H1 (cell line): ENCODE data around the gene ITGB2. TPM values are rescaled to one million over a fixed set of nuclear protein-coding genes. Genes with fewer than 3 reads are reported as not detected.

Experiments used
- CTCF ChIA-PET: fragments of 300-600 bp; sonication (Branson Sonifier 250); formaldehyde crosslinking; loops from one replicate; lab custom pipeline; 2021; ENCODE audit not compliant: partially characterized antibody; lab: Charles Lee
- POLR2A ChIA-PET: fragments of 300-600 bp; sonication (Branson Sonifier 250); formaldehyde crosslinking; loops from one replicate; lab custom pipeline; 2021; ENCODE audit warnings: inconsistent platforms; ENCODE audit not compliant: partially characterized antibody; lab: Charles Lee
- DNase-seq, 2 experiments: peaks; one replicate each; pipeline versions ENCODE4 v3.0.0 to v3.0.0-alpha.2; 2010 to 2022; ENCODE audit warnings: low spot score in 2 of 2, low read depth in 1 of 2, mixed read lengths in 1 of 2
- FAIRE-seq: peaks from 2 replicates; lab custom pipeline; 2011; peaks lifted over from hg19 to GRCh38; lab: Jason Lieb, UNC
- H2AFZ ChIP-seq: 2 replicates; pipeline ENCODE4 v1.8.1; 2012; ENCODE audit warnings: low read length, inconsistent platforms
- H2AK5ac ChIP-seq: 2 replicates; pipeline ENCODE4 v1.6.1; 2013; ENCODE audit warnings: low read depth, low read length
- H2BK120ac ChIP-seq: replicated peaks from 2 replicates; pipeline ENCODE3; 2013; ENCODE audit warnings: low read depth, low read length, inconsistent platforms
- H2BK12ac ChIP-seq: 2 replicates; pipeline ENCODE4 v1.6.1; 2013; ENCODE audit warnings: low read depth, low read length
- H2BK15ac ChIP-seq: 2 replicates; pipeline ENCODE4 v1.6.1; 2013; ENCODE audit warnings: low read length
- H2BK20ac ChIP-seq: 2 replicates; pipeline ENCODE4 v1.6.1; 2013; ENCODE audit warnings: low read length
- H2BK5ac ChIP-seq: 2 replicates; pipeline ENCODE4 v1.6.1; 2013; ENCODE audit warnings: low read depth, low read length
- H3K14ac ChIP-seq: 2 replicates; pipeline ENCODE4 v1.6.1; 2013; ENCODE audit warnings: inconsistent platforms; ENCODE audit not compliant: insufficient read length
- H3K18ac ChIP-seq: 2 replicates; pipeline ENCODE4 v1.6.1; 2013; ENCODE audit warnings: low read length; ENCODE audit errors: extremely low read depth
- H3K23ac ChIP-seq: 2 replicates; pipeline ENCODE4 v1.6.1; 2013; ENCODE audit warnings: inconsistent platforms; ENCODE audit not compliant: insufficient read length
- H3K23me2 ChIP-seq: 2 replicates; pipeline ENCODE4 v1.6.1; 2013; ENCODE audit warnings: low read depth, low read length
- H3K27ac ChIP-seq: 2 replicates; pipeline ENCODE4 v1.6.1; 2011; ENCODE audit warnings: low read depth, low read length, inconsistent platforms
- H3K27me3 ChIP-seq, 4 experiments: replicated peaks in 1 of 4; 1 replicate in 1 of 4; 2 replicates in 3 of 4; pipeline versions ENCODE4 v1.6.1 to v1.8.1; 2011 to 2013; ENCODE audit warnings: low read length in 3 of 4, mild to moderate bottlenecking in 3 of 4, inconsistent platforms in 2 of 4, mixed read lengths in 2 of 4, moderate library complexity in 1 of 4; ENCODE audit not compliant: control insufficient read depth in 3 of 4, insufficient read depth in 3 of 4; ENCODE audit errors: extremely low read depth in 1 of 4
- H3K36me3 ChIP-seq, 4 experiments: 2 replicates each; pipeline versions ENCODE4 v1.6.1 to v1.8.1; 2011 to 2013; ENCODE audit warnings: mild to moderate bottlenecking in 4 of 4, low read length in 3 of 4, moderate library complexity in 2 of 4, control low read depth in 1 of 4, inconsistent platforms in 1 of 4; ENCODE audit not compliant: insufficient read depth in 4 of 4, control insufficient read depth in 2 of 4
- H3K4ac ChIP-seq: replicated peaks from 2 replicates; pipeline ENCODE3; 2013; ENCODE audit warnings: low read length, low read depth, mixed read lengths, inconsistent platforms; ENCODE audit not compliant: insufficient read length
- H3K4me1 ChIP-seq, 4 experiments: replicated peaks in 1 of 4; 1 replicate in 1 of 4; 2 replicates in 3 of 4; pipeline versions ENCODE4 v1.6.1 to v1.8.1; 2011 to 2013; ENCODE audit warnings: low read length in 3 of 4, inconsistent platforms in 2 of 4, mixed read lengths in 1 of 4; ENCODE audit not compliant: insufficient read depth in 4 of 4, control insufficient read depth in 3 of 4
- H3K4me2 ChIP-seq, 2 experiments: 2 replicates each; pipeline versions ENCODE4 v1.6.1 to v1.8.1; 2011 to 2013; ENCODE audit warnings: low read depth in 2 of 2, low read length in 2 of 2, control low read depth in 1 of 2, inconsistent platforms in 1 of 2, mild to moderate bottlenecking in 1 of 2; ENCODE audit not compliant: insufficient read depth in 1 of 2
- H3K4me3 ChIP-seq, 4 experiments: fragments of 200-600, 300-600 bp in 1 of 4; sonication (generic), shearing (Covaris generic), sonication (Bioruptor Twin) in 1 of 4; 2 replicates each; pipeline versions ENCODE4 v1.5.1 to v1.8.1; 2011 to 2016; ENCODE audit warnings: low read length in 4 of 4, low read depth in 3 of 4, control low read depth in 2 of 4, inconsistent platforms in 2 of 4, mild to moderate bottlenecking in 2 of 4, mixed read lengths in 1 of 4, moderate library complexity in 1 of 4; ENCODE audit not compliant: insufficient read depth in 2 of 4; ENCODE audit errors: extremely low read depth in 1 of 4
- H3K56ac ChIP-seq: replicated peaks from 2 replicates; pipeline ENCODE3; 2013; ENCODE audit warnings: low read depth, mild to moderate bottlenecking, mixed read lengths, low read length, inconsistent platforms; ENCODE audit not compliant: insufficient read length
- H3K79me1 ChIP-seq: 2 replicates; pipeline ENCODE4 v1.6.1; 2013; ENCODE audit warnings: low read depth, low read length, control low read depth
- H3K79me2 ChIP-seq, 2 experiments: 2 replicates each; pipeline versions ENCODE4 v1.6.1 to v1.8.1; 2012 to 2013; ENCODE audit warnings: low read length in 2 of 2, mild to moderate bottlenecking in 2 of 2, inconsistent platforms in 1 of 2; ENCODE audit not compliant: insufficient read depth in 2 of 2, control insufficient read depth in 1 of 2
- H3K9ac ChIP-seq, 4 experiments: replicated peaks in 1 of 4; 1 replicate in 1 of 4; 2 replicates in 3 of 4; pipeline versions ENCODE4 v1.6.1 to v1.8.1; 2011 to 2013; ENCODE audit warnings: low read depth in 3 of 4, low read length in 3 of 4, control low read depth in 2 of 4, mild to moderate bottlenecking in 2 of 4, moderate library complexity in 2 of 4, inconsistent platforms in 1 of 4; ENCODE audit errors: extremely low read depth in 1 of 4
- H3K9me3 ChIP-seq, 2 experiments: 2 replicates each; pipeline versions ENCODE4 v1.6.1 to v1.8.1; 2012 to 2013; ENCODE audit warnings: mild to moderate bottlenecking in 2 of 2, moderate library complexity in 2 of 2, control low read depth in 1 of 2, inconsistent platforms in 1 of 2, low read depth in 1 of 2, low read length in 1 of 2, mixed read lengths in 1 of 2; ENCODE audit not compliant: insufficient read depth in 2 of 2
- H4K20me1 ChIP-seq, 2 experiments: replicated peaks in 1 of 2; 2 replicates each; pipeline versions ENCODE3 to v1.8.1; 2011 to 2013; ENCODE audit warnings: inconsistent platforms in 2 of 2, low read length in 2 of 2, mild to moderate bottlenecking in 1 of 2; ENCODE audit not compliant: insufficient read depth in 2 of 2, control insufficient read depth in 1 of 2
- H4K5ac ChIP-seq: 2 replicates; pipeline ENCODE4 v1.6.1; 2013; ENCODE audit warnings: low read length, low read depth, mixed read lengths, inconsistent platforms; ENCODE audit not compliant: insufficient read length
- H4K8ac ChIP-seq: 2 replicates; pipeline ENCODE4 v1.8.0; 2013; ENCODE audit warnings: mild to moderate bottlenecking, moderate library complexity, low read length, inconsistent platforms; ENCODE audit not compliant: insufficient read depth; ENCODE audit errors: extremely low read depth
- H4K91ac ChIP-seq: replicated peaks from 2 replicates; pipeline ENCODE3; 2013; ENCODE audit warnings: low read length, mixed read lengths, inconsistent platforms; ENCODE audit not compliant: insufficient read length
- EGR1 ChIP-seq: IDR thresholded peaks from 2 replicates; pipeline ENCODE4 v1.6.1; 2011; ENCODE audit warnings: low read depth, low read length, borderline replicate concordance
- HDAC2 ChIP-seq, 2 experiments: fragments of 300-600 bp in 1 of 2; sonication (generic) in 1 of 2; IDR thresholded peaks; 2 replicates each; pipeline ENCODE4 v1.6.1; 2011 to 2012; ENCODE audit warnings: low read depth in 2 of 2, low read length in 2 of 2, mild to moderate bottlenecking in 2 of 2, moderate library complexity in 2 of 2, borderline replicate concordance in 1 of 2, inconsistent platforms in 1 of 2
- WGBS, 2 experiments: shearing (Covaris generic) in 1 of 2; methylation state at CpG; one replicate each; pipeline versions ENCODE4 v1.1.6 to v1.1.7; 2013 to 2015; ENCODE audit warnings: low lambda C conversion rate in 2 of 2, mixed read lengths in 2 of 2, inconsistent platforms in 1 of 2, low coverage in 1 of 2, missing lambda C conversion rate in 1 of 2; ENCODE audit not compliant: insufficient replicate concordance in 2 of 2, insufficient coverage in 1 of 2, insufficient read length in 1 of 2; ENCODE audit errors: extremely low coverage in 1 of 2, missing lambda C conversion rate in 1 of 2; 5-methylcytosine and 5-hydroxymethylcytosine counted together
- polyA plus RNA-seq, 7 experiments: library from polyadenylated mRNA; depleted of rRNA in 3 of 7; stranded (reverse) in 5 of 7; unstranded in 2 of 7; fragments of >200 nt in 5 of 7; fragments of 200-250 nt in 2 of 7; gene quantifications; 1 replicate in 5 of 7; 2 replicates in 1 of 7; 4 replicates in 1 of 7; pipeline versions ENCODE4 v1.2.1 to v1.2.3, GENCODE V29; 2011 to 2013; ENCODE audit warnings: missing spikeins in 2 of 7, mixed read lengths in 2 of 7
- total RNA-seq: library from RNA; stranded (reverse); fragmentation: NEBNext Ultra II Directional; extraction: Animal tissue kit (Norgen Biotek cat#: 25700); gene quantifications from 2 replicates; pipeline ENCODE4 v1.2.1, GENCODE V29; 2021

The ITGB2 gene
- total and polyA plus RNA-seq, 2 of the 8 experiments (the other 6 are each of a cell fraction or from before 2014, with no cell fraction given) = 0.24 to 0.63 TPM

DNA sequence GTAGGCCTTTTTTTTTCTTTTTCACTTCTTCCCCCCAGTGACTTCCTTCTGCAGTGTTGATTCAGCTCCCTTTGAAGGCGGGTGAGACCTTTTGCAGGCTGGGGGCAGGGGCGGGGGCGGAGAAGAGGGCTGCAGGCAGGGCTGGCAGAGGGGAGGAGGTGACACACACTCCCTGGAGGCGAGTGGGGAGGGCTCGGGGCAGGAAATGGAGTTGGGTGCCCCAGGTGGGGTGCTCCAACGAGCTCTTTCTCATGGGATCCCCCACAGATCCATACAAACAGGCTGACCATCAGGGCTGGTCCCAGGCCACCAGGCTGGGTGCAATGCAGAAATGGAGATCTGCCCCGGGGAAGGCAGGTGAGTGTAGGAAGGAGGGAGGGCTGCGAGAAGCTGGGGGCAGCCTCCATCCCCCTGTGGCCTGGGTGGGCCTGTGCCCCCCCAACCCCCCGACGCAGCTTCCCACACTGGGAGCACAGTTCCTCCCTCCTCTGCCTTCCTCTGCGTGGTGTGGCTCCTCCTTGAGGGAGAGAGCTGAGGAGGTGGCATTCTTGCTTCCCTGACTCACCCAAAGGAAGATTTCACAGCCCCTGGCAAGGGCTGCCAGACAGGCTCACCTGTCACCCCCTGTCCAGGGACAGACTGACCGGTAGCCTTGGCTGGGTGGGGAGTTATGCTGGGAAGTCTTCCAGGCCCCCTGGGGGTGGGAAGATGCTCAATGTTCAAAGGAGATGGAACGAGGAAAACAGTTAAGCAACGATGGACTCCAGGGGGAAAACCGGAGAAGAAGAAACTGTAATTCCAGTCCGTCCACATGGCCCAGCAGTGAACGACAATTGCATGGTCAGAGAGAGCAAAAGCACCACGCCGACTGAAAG is 7.1 kb upstream of the ITGB2 start:
- peak overlapping the region; percentile 11 to 53; a peak in 3 of 4 replicates for H3K4me2 ChIP-seq
- POLR2A ChIA-PET = interaction anchor here (0.6 to 1.6 kb wide), 5 partner anchors 9 to 541 kb away, joined by 4 to 5 read pairs (median 4); no protein-coding TSS in a partner anchor

More for the DNA sequence above, 7.1 kb upstream of the ITGB2 start:
- WGBS, 2 experiments = 41% methylated on average over 15 of the region's 19 CpGs; no CpG with 5 or more reads in 1 of the 2 experiments
- no peak for FAIRE-seq
- no peak for TF ChIP-seq HDAC2 (IDR thresholded peaks at IDR 0.05; ENCODE audit: borderline replicate concordance in 1 of 2, low read depth in 2 of 2, low read length in 2 of 2)
- peak; percentile 26; the same call in 1 of the 2 replicates for TF ChIP-seq EGR1
- TF ChIP-seq, all 59 proteins: peak for 1
- H3K4ac ChIP-seq = no peak overlapping the region
- H3K27me3 ChIP-seq = peaks cover 23 to 73% (median 60%) of the 10 kb centered on the region in 4 experiments
- H2BK5ac ChIP-seq = peak overlapping the region; percentile 52; the same call in 1 of the 2 replicates
- peaks cover 0 to 28% (median 20%) of the 10 kb centered on the region in 4 experiments; a peak in 5 of 7 replicates for H3K4me1 ChIP-seq
- no peak overlapping the region for H2BK20ac ChIP-seq
- H3K23ac ChIP-seq = no peak overlapping the region
- H3K79me2 ChIP-seq = no peaks in the 10 kb centered on the region
- no peaks in the 10 kb centered on the region for H3K9me3 ChIP-seq
- H3K9ac ChIP-seq = no peak overlapping the region
- 0 out of 2 replicates have a peak overlapping the region, but pooled peaks have one; percentile 46 for H2BK15ac ChIP-seq
- no peak overlapping the region for H2BK120ac ChIP-seq
- no peak for DNase-seq
- H3K14ac ChIP-seq = no peak overlapping the region
- H3K4me3 ChIP-seq = peak overlapping the region in 1 of 4 experiments; percentile 45; a peak in 1 of 8 replicates
- H3K36me3 ChIP-seq = peaks cover 0 to 4% (median 0%) of the 10 kb centered on the region in 4 experiments; a peak in 1 of 8 replicates
- 0 out of 2 replicates have a peak overlapping the region, but pooled peaks have one; percentile 22 for H4K8ac ChIP-seq
- peak overlapping the region; percentile 60; the same call in 1 of the 2 replicates for H2BK12ac ChIP-seq
- no peak overlapping the region for H3K27ac ChIP-seq
- no peak overlapping the region for H2AFZ ChIP-seq
- H3K79me1 ChIP-seq = no peaks in the 10 kb centered on the region
- no peak overlapping the region; the same call in 1 of the 2 replicates for H2AK5ac ChIP-seq
- peaks cover 0 to 3% of the 10 kb centered on the region in 2 experiments for H4K20me1 ChIP-seq
- H3K18ac ChIP-seq = no peak overlapping the region; the same call in 1 of the 2 replicates
- CTCF ChIA-PET = interaction anchor here (0.7 to 1.8 kb wide), 9 partner anchors 10 to 197 kb away, joined by 3 to 6 read pairs (median 3); no protein-coding TSS in a partner anchor
- no peak overlapping the region for H3K56ac ChIP-seq
- H4K5ac ChIP-seq = no peak overlapping the region
- H3K23me2 ChIP-seq = peaks cover 7% of the 10 kb centered on the region; the same call in 1 of the 2 replicates
- H4K91ac ChIP-seq = no peak overlapping the region
